NCI-H526 treated with DMSO at 0.1 percent for 48 hours (cell line): ENCODE results near the gene OR10A3.
"Not testable (repeated sequence)": the region's sequence is repeated elsewhere in the genome, so short reads cannot be mapped to it uniquely, and the experiment has no call there.

Experiments used
- DNase-seq: peaks from one replicate; lab custom pipeline; 2025; lab: John Stamatoyannopoulos, UW

OR10A3 gene

GRCh38 chr11:7941608-7942007, at the start of gene OR10A3:
Gene OR10A3 (minus strand): TSS chr11:7941708. CDS start chr11:7939520, 2,188 bp downstream.
- no peak for DNase-seq

GRCh38 chr11:7987560-7987883, 46.0 kb upstream of the OR10A3 start:
- not testable (repeated sequence) for DNase-seq

GRCh38 chr11:7986768-7987559, 45.5 kb upstream of the OR10A3 start, which contains the start of gene EIF3F:
Gene EIF3F (plus strand): TSS chr11:7987337. CDS start chr11:7987353, 16 bp downstream.
- peak; percentile 99 for DNase-seq

- DNase-seq: no peak
Measured at GRCh38 chr11:7983832-7984590, 42.5 kb upstream of the OR10A3 start.

GRCh38 chr11:7982582-7983119, 41.1 kb upstream of the OR10A3 start:
- no peak for DNase-seq

- no peak for DNase-seq
Measured at GRCh38 chr11:7981619-7982157, 40.2 kb upstream of the OR10A3 start.

- DNase-seq: no peak
Measured at GRCh38 chr11:7977232-7977917, 35.9 kb upstream of the OR10A3 start.

GRCh38 chr11:7974668-7975067, 33.2 kb upstream of the OR10A3 start:
- no peak for DNase-seq

GRCh38 chr11:7973011-7973410, 31.5 kb upstream of the OR10A3 start:
- no peak for DNase-seq

- no peak for DNase-seq
Measured at GRCh38 chr11:7971846-7972245, 30.3 kb upstream of the OR10A3 start.

- DNase-seq: no peak
Measured at GRCh38 chr11:7969756-7970646, 28.5 kb upstream of the OR10A3 start.

- DNase-seq: no peak
Measured at GRCh38 chr11:7968686-7969085, 27.2 kb upstream of the OR10A3 start.

- DNase-seq: no peak
Measured at GRCh38 chr11:7967826-7968225, 26.3 kb upstream of the OR10A3 start.

- DNase-seq: no peak
Measured at GRCh38 chr11:7967097-7967496, 25.6 kb upstream of the OR10A3 start.

GRCh38 chr11:7965386-7965785, 23.9 kb upstream of the OR10A3 start, which contains the start of gene NLRP10:
Gene NLRP10 (minus strand): TSS chr11:7965447. CDS start chr11:7963495, 1,952 bp downstream.
- no peak for DNase-seq

- DNase-seq: no peak
Measured at GRCh38 chr11:7964873-7965272, 23.4 kb upstream of the OR10A3 start.

GRCh38 chr11:7964261-7964660, 22.8 kb upstream of the OR10A3 start:
- no peak for DNase-seq

GRCh38 chr11:7955191-7955590, 13.7 kb upstream of the OR10A3 start:
- DNase-seq: no peak

GRCh38 chr11:7949934-7950333, 8.4 kb upstream of the OR10A3 start:
- no peak for DNase-seq

- no peak for DNase-seq
Measured at GRCh38 chr11:7944123-7944522, 2.6 kb upstream of the OR10A3 start.

GRCh38 chr11:7941146-7941545, 362 bp downstream of the OR10A3 start:
- DNase-seq: no peak
